Stimulated activated CD4-positive, alpha-beta T cell treated with anti-CD3 and anti-CD28 coated beads, Interleukin-1b, Interleukin-23, amount 100 ng/mL, for 4 hours (primary cell): ENCODE results near the gene NECAP2.
"Not testable (repeated sequence)": the region's sequence is repeated elsewhere in the genome, so short reads cannot be mapped to it uniquely, and the experiment has no call there.

Experiments
- DNase-seq, 2 donors: peaks; one replicate each; pipeline ENCODE4 v3.0.0-alpha.2; 2020; ENCODE audit warnings: low read depth in 2 of 2

The NECAP2 gene

GRCh38 chr1:16461681-16462080 is 21.2 kb downstream of the NECAP2 start:
- no peak for DNase-seq

DNA sequence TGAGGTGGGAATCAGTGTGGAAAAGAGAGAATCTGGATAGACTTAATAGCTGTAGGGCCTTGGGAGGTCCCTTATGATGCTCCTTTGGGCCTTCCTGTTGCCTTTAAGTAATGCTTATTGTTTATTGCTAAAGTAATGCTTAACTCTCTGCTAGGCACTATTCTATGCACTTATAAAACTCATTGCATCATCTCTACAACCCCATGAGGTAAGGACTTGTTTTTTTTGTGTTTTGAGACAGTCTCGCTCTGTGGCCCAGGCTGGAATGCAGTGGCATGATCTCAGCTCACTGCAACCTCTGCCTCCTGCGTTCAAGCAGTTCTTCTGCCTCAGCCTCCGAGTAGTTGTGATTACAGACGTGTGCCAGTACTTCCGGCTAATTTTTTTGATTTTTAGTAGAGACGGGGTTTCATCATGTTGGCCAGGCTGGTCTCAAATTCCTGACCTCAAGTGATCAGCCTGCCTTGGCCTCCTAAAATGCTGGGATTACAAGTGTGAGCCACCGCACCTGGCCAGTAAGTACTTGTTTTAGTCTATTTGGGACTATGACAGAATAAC is 22.3 kb downstream of the NECAP2 start:
- no peak for DNase-seq

GRCh38 chr1:16464917-16465625 is 24.5 kb downstream of the NECAP2 start:
- no peak for DNase-seq

- no peak for DNase-seq
These were observed 28.0 kb downstream of the NECAP2 start for GRCh38 chr1:16468558-16468957.

DNA sequence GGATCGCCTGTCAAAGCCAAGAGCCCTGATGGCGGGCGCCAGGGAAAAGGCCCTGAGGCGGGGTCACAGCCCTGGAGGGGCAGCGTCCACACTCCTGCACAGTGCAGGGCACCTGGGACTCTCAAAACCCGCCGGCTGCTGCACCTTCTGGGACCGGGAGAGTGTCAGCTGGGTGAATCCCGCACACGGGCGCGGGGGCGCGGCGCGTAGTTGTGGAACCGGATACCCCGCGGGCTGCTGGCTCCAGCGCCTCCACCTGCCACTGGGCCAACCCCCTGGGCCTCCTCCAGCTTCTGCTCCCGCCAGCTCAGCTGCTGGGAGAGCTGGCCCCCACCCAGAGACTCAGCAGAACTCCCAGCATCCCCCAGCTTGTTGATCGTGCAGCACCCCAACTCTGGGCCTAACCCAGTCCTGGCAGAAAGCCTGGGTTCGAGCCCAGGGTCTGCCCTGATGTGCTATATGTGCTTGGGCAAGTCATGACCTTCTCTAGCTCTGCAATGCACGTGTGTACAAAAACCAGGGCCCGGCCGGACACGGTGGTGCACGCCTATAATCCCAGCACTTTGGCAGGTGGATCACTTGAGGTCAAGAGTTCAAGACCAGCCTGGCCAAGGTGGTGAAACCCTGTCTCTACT is 33.8 kb downstream of the NECAP2 start:
- DNase-seq, result no peak

DNA sequence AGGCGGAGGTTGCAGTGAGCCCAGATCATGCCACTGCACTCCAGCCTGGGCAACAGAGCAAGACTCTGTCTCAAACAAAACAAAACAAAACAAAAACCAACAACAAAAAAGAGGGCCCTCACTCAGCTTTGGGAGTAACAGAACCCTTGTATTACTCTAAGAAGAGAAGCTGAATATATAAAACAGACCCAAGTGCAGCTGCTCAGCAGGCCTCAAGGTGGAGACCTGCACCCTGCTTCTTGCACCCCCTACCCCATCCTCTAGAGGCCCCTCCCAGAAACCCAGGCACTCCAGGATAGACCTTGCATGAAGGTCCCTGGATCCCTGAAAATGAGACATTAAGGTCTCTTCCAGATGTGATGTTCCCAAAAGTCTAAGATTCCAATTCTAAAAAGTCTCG is 34.4 kb downstream of the NECAP2 start:
- not testable (repeated sequence) for DNase-seq

GRCh38 chr1:16475771-16476770 is 35.5 kb downstream of the NECAP2 start:
- not testable (repeated sequence) for DNase-seq

DNA sequence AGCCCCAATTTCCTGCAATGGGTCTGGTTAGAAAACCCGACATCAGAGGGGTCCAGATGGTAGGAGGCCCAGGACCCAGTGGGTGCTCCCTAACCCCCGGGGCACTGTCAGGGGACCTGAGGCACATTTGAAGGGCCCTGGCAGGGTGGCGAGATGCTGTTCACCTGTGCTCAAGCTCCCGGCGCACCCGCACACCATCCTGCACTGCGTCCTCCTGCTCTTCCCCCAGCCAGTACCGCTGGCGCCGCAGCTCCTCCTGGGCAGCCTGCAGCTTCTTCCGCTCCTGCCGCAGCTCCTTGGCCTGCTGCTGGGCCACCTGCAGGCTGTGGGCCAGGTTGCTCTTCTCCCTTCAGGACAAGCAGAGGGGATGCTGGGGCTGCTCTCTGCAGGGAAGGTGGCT is 37.6 kb downstream of the NECAP2 start:
- no peak for DNase-seq

DNA sequence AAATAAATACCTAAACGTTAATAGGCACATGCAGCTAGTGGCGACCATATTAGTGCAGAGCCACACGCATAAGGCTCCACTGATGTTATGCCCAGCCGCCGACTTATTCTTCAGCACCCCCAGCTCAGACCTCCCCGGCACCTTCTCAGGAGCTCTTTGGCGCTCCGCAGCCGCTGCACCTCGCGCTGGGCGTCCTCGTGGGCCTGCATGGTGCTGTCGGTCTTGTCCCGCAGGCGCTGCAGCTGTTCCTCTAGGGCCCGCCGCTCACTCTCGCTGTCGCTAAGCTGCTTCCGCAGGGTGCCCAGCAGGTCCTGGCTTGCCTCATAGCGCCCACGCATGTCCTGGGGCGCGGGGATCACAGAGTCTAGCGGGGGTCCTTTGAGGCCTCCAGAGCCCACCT is 42.6 kb downstream of the NECAP2 start:
- DNase-seq, result not testable (repeated sequence)

DNA sequence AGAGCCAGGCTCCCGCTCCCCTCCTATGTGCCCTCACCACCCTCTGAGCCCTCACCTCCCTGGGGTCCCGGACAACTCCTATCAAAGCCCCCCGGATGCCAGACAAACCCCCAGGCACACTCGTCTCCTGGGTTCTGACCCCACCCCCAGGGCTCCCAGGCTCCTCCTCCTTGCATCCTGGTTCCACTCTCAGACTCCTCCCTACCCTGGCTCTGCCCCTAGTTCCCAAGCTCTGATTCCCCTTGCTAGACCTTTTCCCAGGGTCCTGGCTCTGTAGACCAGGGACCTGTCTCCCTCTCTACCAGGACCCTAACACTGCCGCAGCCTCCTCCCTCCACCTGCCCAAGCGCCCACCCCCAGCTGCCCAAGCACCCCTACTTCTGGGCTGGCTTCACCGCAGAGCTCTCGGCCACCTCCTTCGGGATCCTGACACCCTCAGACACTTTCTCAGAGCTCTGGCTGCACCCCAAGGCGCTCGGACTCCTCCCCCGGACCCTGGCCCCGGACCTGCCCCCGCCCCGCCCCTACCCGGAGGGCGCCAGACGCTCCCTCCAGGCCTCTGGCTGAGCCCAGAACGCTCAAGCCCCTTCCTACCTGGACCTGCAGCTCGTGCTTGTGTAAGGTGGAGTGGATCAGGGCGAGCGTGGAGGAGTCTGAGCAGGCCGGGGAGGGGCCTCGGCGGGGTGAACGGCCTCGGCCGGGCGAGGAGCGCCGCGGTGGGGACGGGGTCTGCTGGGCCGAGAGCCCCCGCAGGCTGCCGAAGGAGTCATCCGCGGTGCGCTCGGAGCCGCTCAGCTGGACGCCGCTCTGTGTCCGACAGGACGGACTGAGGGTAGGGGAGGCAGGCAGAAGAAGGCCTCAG is 43.3 kb downstream of the NECAP2 start:
- DNase-seq, result not testable (repeated sequence)

- DNase-seq, result no peak
These were observed 43.9 kb downstream of the NECAP2 start for GRCh38 chr1:16484501-16484835.

GRCh38 chr1:16484931-16485330 is 44.4 kb downstream of the NECAP2 start:
- no peak for DNase-seq

- not testable (repeated sequence) for DNase-seq
These were observed 45.8 kb downstream of the NECAP2 start for GRCh38 chr1:16486316-16486715.

DNA sequence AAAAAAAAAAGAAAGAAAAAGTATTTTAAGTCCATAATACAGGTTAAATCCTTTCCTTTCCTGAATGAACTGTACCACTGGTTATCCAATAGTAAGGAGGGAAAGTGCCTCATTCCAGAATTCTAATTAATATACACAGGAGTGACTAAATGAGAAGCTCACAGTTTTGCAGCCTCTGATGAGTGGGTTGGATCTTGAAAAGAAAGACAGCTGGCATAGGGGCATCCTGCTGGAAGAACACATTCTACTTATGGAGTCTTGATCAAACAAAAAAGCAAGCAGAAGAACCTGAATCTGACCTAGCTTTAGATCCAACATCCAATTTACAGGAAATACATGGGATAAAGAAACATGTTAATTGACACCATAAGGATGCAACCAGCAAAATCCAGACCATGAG is 46.5 kb downstream of the NECAP2 start:
- DNase-seq, result not testable (repeated sequence)

DNA sequence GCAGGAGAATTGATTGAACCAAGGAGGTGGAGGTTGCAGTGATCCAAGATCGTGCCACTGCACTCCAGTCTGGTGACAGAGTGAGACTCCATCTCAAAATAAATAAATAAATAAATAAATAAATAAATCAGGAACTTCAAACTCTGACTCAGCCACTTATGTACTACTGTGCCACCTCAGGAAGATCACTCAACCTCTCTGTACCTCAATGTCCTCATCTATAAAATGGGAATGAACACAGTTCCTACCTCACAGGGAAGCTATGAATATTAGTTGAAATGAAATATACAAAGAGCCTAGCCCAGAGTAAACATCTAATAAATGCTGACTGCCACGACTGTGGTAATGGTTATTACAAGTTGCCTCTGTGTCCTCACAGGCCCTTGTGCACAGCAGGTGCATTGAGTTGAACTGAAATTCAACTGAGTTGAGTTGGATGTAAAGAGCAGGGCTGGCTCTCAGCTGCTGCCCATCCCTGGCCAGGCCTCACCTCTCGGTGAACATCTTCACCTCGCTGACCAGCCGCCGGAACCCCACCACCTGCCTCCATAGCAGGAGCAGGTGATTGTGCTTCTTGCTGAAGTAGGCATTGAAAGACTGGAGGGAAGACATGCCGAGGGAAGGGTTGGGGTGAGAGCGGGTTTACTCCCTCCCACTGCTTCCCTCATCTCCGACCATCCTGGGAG is 48.8 kb downstream of the NECAP2 start:
- not testable (repeated sequence) for DNase-seq

DNA sequence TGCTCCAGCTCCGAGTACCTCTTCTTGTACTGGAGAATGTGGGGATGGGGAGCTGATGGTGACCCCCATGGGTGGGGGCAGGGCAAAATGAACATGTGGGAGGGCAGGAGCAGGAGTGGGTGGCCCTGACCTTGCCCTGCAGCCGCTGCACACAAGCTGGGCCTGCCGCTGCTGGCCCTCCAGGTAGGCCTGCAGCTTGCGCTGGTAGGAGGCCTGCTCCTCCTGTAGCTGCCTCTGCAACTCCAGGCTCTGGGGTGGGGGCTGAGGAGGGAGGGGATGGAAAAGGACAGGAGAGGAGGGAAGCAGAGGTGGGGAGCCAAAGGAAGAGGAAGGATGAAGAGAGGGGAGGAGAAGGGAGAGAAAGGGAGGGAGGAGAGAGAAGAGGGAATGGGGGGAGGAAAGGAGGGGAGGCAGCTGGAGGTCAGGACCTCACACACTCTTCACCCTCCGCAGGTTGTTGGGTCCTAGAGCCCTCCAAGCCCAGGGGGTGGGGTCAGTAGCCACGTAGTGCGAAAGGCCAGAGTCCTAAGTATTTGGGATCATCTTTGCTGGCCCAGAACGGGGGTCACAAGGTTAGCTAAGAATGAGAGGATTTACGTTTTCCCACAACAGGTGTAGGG is 50.6 kb downstream of the NECAP2 start:
- DNase-seq, result no peak

GRCh38 chr1:16492937-16493336 is 52.4 kb downstream of the NECAP2 start:
- DNase-seq, result not testable (repeated sequence)

- DNase-seq, result not testable (repeated sequence)
These were observed 53.2 kb downstream of the NECAP2 start for GRCh38 chr1:16493731-16494130.

- not testable (repeated sequence) for DNase-seq
These were observed 57.0 kb downstream of the NECAP2 start for GRCh38 chr1:16497474-16497904.

DNA sequence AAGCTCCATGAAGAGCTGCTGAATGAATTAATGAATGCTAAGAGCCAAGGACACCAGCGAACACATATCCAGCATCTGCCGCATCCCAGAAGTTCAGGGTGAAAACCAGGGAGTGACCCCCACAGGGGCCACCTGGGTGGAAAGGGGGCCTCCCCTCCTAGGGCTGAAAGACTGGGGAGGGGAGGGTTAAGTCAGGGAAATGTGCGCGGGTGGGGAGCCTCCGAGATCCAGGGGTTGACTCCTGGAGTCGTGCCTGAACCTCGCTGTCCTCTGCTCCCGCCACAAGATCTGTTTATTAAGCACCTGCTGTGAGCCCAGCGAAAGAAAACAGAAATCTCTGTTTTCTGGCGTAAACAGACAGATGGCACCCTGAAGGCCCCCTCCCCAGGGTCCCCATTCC is 57.5 kb downstream of the NECAP2 start:
- not testable (repeated sequence) for DNase-seq
